8988T (cell line): ENCODE measurements around the gene MIF4GD.
"Not testable (repeated sequence)": the region's sequence is repeated elsewhere in the genome, so short reads cannot be mapped to it uniquely, and the experiment has no call there.

Experiments used
- DNase-seq: peaks from one replicate; pipeline ENCODE4 v3.0.0; 2011

Gene MIF4GD

DNA sequence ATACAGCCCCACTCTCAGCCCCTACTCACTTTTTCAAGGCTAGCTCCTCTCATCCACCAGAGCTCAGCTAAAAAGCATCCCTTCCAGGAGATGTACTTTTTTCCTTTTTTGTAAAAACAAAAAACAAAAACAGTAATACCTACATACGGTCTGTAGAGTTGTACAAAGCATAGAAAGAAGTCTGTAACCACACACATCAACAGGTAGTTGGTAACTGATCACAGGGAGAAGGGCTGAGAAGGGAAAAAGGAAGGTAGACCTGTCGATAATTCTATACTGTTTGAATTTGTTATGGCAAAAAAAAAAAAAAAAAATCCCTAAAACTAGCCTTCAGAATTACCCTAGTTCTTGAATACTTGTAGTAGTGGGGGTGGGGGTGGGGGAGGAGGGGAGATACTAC is 17.3 kb upstream of the MIF4GD start:
- DNase-seq: no peak

- DNase-seq: no peak
Measured at GRCh38 chr17:75287221-75287620, 16.2 kb upstream of the MIF4GD start.

GRCh38 chr17:75285123-75285522 is 14.1 kb upstream of the MIF4GD start:
- DNase-seq: no peak

GRCh38 chr17:75280189-75280588 is 9.2 kb upstream of the MIF4GD start:
- DNase-seq: not testable (repeated sequence)

- no peak for DNase-seq
Measured at GRCh38 chr17:75277664-75278071, 6.6 kb upstream of the MIF4GD start.

DNA sequence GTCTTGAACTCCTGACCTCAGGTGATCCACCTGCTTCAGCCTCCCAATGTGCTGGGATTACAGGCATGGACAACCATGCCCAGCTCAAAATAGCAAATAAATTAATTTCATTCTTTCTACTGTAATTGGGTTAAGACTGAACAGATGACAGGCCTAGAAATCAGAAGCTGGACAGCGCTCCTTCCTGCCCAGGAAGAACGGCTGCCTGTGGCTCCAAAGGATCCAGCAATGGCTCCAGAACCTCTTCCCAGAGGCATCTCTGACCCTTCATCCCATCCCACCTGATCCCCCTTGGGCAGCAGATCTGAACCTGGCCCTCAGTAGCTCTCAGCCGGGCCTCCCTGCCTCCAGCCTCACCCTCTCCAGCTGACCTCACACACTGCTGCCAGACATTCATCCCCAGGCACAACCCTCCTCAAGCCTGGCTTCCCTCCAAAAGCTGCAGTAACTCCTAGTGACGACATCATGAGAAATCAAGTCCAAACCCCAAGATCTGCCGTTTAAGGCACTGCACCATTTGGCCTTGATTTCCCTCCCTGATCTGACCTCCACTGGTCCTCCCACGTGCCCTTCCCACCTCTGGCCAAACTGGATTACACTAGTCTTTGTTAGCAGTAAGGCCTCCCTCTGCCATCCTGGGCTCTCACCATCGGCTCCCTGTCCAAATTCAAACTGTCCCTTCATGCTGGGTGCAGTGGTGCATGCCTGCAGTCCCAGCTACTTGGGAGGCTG is 3.1 kb upstream of the MIF4GD start:
- no peak for DNase-seq

GRCh38 chr17:75272848-75273184 is 1.8 kb upstream of the MIF4GD start:
- DNase-seq: no peak

DNA sequence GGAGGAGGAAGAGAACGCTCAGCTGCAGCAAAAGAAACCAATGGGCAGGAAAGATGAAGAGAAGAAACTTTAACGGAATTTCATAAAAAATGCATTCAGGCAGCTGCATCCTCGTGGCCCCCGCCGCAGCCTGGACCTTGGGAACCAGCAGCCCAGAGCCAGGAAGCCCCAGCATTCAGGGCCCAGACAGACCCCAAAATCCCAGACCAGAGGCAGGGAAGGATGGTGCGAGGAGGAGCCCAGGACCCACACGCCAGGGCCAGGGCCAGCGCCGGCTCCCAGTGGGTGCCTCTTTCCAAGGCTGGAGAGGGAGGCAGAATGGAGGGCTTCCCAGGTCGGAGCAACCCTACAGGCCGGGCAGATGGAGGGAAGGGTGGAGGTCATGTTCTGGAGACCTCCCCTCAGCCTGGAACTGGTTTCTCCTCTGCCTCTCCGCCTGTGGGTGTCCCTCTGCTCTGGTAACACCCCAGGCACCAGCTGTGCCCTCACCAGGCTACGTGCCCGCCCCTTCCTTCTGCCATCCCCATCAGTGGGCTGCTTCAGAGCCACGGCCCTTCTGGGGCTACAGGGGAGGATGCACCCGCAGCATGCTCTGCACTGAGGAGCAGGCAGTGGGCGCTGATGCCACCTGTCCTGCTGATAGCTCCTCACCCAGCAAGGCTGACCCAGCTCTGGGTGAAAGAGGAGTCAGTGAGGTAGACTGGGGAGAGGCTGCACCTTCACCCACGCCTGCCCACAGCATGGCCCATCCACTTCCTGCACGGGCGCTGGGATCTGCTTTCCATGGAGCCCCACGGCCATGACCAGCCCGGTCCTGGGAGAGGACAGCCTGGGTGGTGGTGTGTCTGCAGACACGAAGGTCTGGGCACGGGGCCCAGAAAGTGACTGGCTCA is 1.2 kb upstream of the MIF4GD start:
- DNase-seq: peak; percentile 49

GRCh38 chr17:75271233-75271954 is 363 bp upstream of the MIF4GD start:
- DNase-seq: peak; percentile 85

GRCh38 chr17:75270218-75270965 is 639 bp downstream of the MIF4GD start:
- DNase-seq: peak; percentile 78

GRCh38 chr17:75269844-75270217 is 1.2 kb downstream of the MIF4GD start:
- DNase-seq: no peak

- DNase-seq: peak; percentile 64
Measured at GRCh38 chr17:75267411-75268232, 3.4 kb downstream of the MIF4GD start.

GRCh38 chr17:75267153-75267410 is 3.9 kb downstream of the MIF4GD start:
- no peak for DNase-seq

DNA sequence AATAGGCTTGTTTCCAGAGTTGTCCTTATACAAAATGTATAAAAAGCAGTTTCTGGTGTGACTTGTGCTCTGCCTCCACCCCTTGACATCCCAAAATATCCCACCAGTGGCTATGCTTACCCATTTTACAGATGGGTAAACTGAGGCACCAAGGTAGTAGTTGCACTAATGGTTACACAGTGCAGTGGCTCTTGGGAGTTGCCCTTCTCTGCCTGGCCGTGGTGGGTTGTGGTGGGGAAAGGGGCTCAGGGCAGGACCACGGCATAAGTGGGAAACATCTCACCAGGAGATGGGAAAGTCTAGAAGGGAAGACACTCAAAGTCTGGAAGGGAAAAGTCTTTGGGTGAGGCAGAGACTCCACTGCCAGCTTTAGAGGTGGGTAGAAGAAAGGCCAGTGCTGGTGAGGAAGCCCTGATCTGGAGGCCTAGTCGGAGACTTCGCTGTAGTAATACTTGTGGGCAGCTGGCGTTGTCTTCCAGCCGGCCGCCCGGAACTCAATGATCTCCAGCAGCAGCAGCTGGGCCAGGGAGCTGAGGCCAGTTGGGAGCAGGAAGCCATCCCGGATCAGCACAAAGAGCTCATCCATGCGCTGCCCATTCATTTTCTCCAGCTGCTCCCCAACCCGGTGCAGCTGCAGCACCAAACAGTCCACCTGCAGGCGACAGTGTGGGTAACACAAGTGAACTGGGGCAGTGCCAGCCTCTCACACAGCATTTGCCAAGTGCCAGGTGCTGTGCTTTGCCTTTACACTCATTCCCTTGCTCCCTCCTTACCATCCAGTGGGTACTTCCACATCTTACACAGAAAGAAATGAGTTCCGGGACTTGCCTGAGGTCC is 4.5 kb downstream of the MIF4GD start:
- DNase-seq: no peak

- DNase-seq: no peak
Measured at GRCh38 chr17:75265614-75266315, 5.3 kb downstream of the MIF4GD start.

- DNase-seq: no peak
Measured at GRCh38 chr17:75263055-75263454, 8.0 kb downstream of the MIF4GD start.

DNA sequence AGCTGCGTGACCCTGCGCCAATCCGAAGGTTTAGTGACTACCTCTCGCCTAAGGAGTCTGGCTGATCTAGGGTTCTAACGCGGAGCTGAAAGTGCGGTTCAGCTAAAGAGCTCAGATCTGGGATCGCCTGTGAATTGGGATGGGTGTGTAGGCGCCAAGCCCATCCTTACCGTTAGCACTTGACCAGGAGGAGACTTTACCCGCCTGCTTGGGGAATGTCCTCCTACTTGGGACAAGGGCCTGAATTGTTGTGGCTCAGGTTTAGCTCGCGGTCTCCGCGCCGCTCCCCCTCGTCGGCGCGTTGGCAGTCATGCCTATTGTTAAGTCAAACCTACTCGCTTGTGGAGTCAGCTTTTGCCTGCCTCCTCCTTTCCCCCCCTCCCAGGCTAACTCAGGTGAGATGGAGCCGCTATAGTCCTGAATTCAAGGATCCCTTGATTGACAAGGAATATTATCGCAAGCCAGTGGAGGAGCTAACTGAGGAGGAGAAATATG is 8.9 kb downstream of the MIF4GD start:
- no peak for DNase-seq

- DNase-seq: peak; percentile 78
Measured at GRCh38 chr17:75261336-75262111, 9.5 kb downstream of the MIF4GD start, which contains the start of the genes GGA3 and MRPS7. GGA3 (minus strand) TSS chr17:75261606; CDS start chr17:75261587, 19 bp downstream. MRPS7 (plus strand) TSS chr17:75261879; CDS start chr17:75261901, 22 bp downstream.

DNA sequence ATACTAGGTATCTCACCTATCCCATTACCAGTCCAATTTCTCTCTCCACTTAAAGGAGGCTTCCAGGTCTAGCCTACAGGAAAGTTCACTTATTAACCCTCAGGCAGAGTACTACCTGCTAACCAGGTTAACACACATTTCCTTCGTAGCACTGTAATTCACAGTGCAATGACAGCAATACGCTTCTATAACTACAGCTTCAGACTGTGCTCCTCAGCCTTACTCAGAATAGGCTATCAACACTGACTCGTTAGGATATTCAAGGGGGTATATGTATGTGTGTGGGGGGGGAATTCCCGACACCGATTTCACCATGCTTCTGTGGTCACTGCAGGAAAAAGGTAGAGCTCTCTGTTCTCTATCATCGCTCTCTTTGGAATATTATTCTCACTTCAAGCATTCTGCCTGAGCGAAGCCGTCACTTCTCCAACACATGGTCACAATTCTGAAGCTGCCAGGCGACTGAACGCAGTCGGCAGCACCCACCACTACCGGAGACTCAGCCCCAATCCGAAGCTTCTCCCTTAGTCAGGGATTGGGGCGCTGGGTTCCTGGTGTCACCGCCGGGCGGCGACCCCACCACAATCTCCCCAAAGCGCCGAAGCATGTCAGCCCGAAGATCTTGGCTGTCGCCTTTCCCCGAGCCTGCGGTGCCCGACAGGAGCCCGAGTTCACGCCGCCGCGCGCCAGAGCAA is 10.2 kb downstream of the MIF4GD start:
- no peak for DNase-seq
